GM12878 (cell line): ENCODE measurements around the gene SOX6. TPM values are rescaled to one million over a fixed set of nuclear protein-coding genes. Genes with fewer than 3 reads are reported as not detected.
A peak's percentile ranks its signal among the peaks of the same experiment; 100 is the strongest.

Source experiments
- ATAC-seq: fragments of 200-7000 bp; cut with Tn5 transposase; 3 replicates; pipeline ENCODE4 v1.9.1; 2020; ENCODE audit warnings: mild to moderate bottlenecking, moderate library complexity
- BruUV-seq: library from RNA; stranded (reverse); fragments of 400-500 nt; replicated peaks from 2 replicates; lab custom pipeline; 2021; lab: Mats Ljungman, UMichigan
- CTCF ChIA-PET: fragments of 300-600 bp; sonication (Branson Sonifier 250); formaldehyde crosslinking; extraction: SDS; loops from one replicate; lab custom pipeline; 2021; ENCODE audit warnings: inconsistent platforms; lab: Yijun Ruan, JAX
- POLR2A ChIA-PET: fragments of 350-600 bp; formaldehyde crosslinking; extraction: SDS; loops from one replicate; lab custom pipeline; 2021; ENCODE audit warnings: inconsistent platforms; lab: Charles Lee
- RAD21 ChIA-PET: fragments of 300-600 bp; sonication (Branson Sonifier 250); formaldehyde crosslinking; loops from one replicate; lab custom pipeline; 2023; ENCODE audit warnings: antibody characterized with exemption; ENCODE audit not compliant: unreplicated experiment; lab: Charles Lee
- SMC1A ChIA-PET: fragments of 300-600 bp; sonication (Branson Sonifier 250); formaldehyde crosslinking; loops from one replicate; lab custom pipeline; 2023; ENCODE audit not compliant: unreplicated experiment, uncharacterized antibody; lab: Charles Lee
- DNase-seq: peaks from one replicate; pipeline ENCODE4 v3.0.0-alpha.2; 2011; ENCODE audit warnings: low read depth, low spot score
- FAIRE-seq: peaks from 3 replicates; lab custom pipeline; 2011; peaks lifted over from hg19 to GRCh38; lab: Jason Lieb, UNC
- H2AFZ ChIP-seq: 2 replicates; pipeline ENCODE4 v1.6.0; 2011; ENCODE audit warnings: low read depth, low read length, control low read depth; ENCODE audit not compliant: control insufficient read depth
- H3K27ac ChIP-seq: 2 replicates; pipeline ENCODE4 v1.5.1; 2011; ENCODE audit warnings: control low read depth; ENCODE audit not compliant: control insufficient read depth, insufficient read depth
- H3K27me3 ChIP-seq, 2 experiments: replicated peaks in 1 of 2; 2 replicates each; pipeline versions ENCODE4 v1.6.0 to v1.6.1; 2011; ENCODE audit warnings: low read length in 1 of 2; ENCODE audit not compliant: control insufficient read depth in 2 of 2, insufficient read depth in 2 of 2
- H3K36me3 ChIP-seq, 2 experiments: 2 replicates each; pipeline ENCODE4 v1.5.1; 2011; ENCODE audit warnings: low read length in 1 of 2; ENCODE audit not compliant: control insufficient read depth in 2 of 2, insufficient read depth in 2 of 2
- H3K4me1 ChIP-seq: 2 replicates; pipeline ENCODE4 v1.6.1; 2011; ENCODE audit warnings: mild to moderate bottlenecking, low read length, moderate library complexity, mixed read lengths; ENCODE audit not compliant: control insufficient read depth, insufficient read depth
- H3K4me2 ChIP-seq: 2 replicates; pipeline ENCODE4 v1.6.0; 2011; ENCODE audit warnings: control low read depth; ENCODE audit not compliant: control insufficient read depth, insufficient read depth
- H3K4me3 ChIP-seq: fragments of 200-600 bp; sonication (generic); 2 replicates; pipeline ENCODE4 v1.5.1; 2016
- H3K79me2 ChIP-seq: 2 replicates; pipeline ENCODE4 v1.6.0; 2011; ENCODE audit warnings: low read length; ENCODE audit not compliant: control insufficient read depth, insufficient read depth
- H3K9ac ChIP-seq: 2 replicates; pipeline ENCODE4 v1.8.0; 2011; ENCODE audit warnings: low read length, control low read depth, mixed read lengths; ENCODE audit not compliant: control insufficient read depth, insufficient read depth
- H3K9me3 ChIP-seq: replicated peaks from 3 replicates; pipeline ENCODE4 v1.5.1; 2011; ENCODE audit warnings: mild to moderate bottlenecking, low read length; ENCODE audit not compliant: control insufficient read depth, insufficient read depth
- H4K20me1 ChIP-seq: 2 replicates; pipeline ENCODE4 v1.6.0; 2011; ENCODE audit not compliant: control insufficient read depth, insufficient read depth
- BCL3 ChIP-seq: IDR thresholded peaks from 2 replicates; pipeline ENCODE4 v1.6.1; 2011; ENCODE audit warnings: borderline replicate concordance, low read depth, mild to moderate bottlenecking, moderate library complexity, low read length; ENCODE audit not compliant: insufficient read depth, poor library complexity, severe bottlenecking
- CEBPZ ChIP-seq: fragments of 150-350 bp; IDR thresholded peaks from 2 replicates; pipeline ENCODE4 v1.6.1; 2016; ENCODE audit warnings: low read depth, low read length
- EED ChIP-seq: sonication (generic); IDR thresholded peaks from 2 replicates; pipeline ENCODE4 v1.6.1; 2016; ENCODE audit warnings: antibody characterized with exemption, low read depth
- NFIC ChIP-seq: IDR thresholded peaks from 2 replicates; pipeline ENCODE4 v1.6.1; 2012; ENCODE audit warnings: low read depth, mild to moderate bottlenecking, inconsistent platforms, low read length, moderate library complexity
- YY1 ChIP-seq: IDR thresholded peaks from 2 replicates; pipeline ENCODE4 v1.6.1; 2011; ENCODE audit warnings: low read depth, mild to moderate bottlenecking, low read length
- WGBS: methylation state at CpG from one replicate; pipeline ENCODE4 v1.1.6; 2016; ENCODE audit warnings: low lambda C conversion rate; ENCODE audit not compliant: insufficient replicate concordance, insufficient coverage; ENCODE audit errors: missing lambda C conversion rate; 5-methylcytosine and 5-hydroxymethylcytosine counted together
- in situ Hi-C: fragments of 300-500 bp; cut with MboI; formaldehyde crosslinking; loops from 9 replicates; pipeline ENCODE4 v1.14.3; 2018; ENCODE audit warnings: mixed read lengths
- intact Hi-C: fragments of 100-400 bp; cut with micrococcal nuclease; formaldehyde crosslinking; loops from one replicate; pipeline ENCODE4 v1.14.2; 2022; ENCODE audit not compliant: unreplicated experiment
- polyA plus RNA-seq, 11 experiments: library from polyadenylated mRNA; depleted of rRNA in 4 of 11; unstranded in 6 of 11; stranded (reverse) in 5 of 11; fragments of >200 nt; fragmentation: Nextera tagmentation in 4 of 11; fragmentation: Illumina TruSeq in 1 of 11; extraction: Ambion mirVana in 4 of 11; extraction: Trizol in 1 of 11; gene quantifications; 1 replicate in 1 of 11; 2 replicates in 10 of 11; pipeline versions ENCODE4 v1.2.1 to v1.2.3, GENCODE V29; 2011 to 2016; ENCODE audit warnings: inconsistent platforms in 2 of 11, missing spikeins in 2 of 11, low read depth in 1 of 11
- total RNA-seq, 4 experiments: library from RNA; depleted of rRNA in 3 of 4; stranded (reverse); fragments of >200 nt in 3 of 4; fragmentation: Illumina TruSeq in 1 of 4; extraction: Trizol in 1 of 4; gene quantifications; 2 replicates each; pipeline versions ENCODE4 v1.2.1 to v1.2.3, GENCODE V29; 2013 to 2021

The SOX6 gene
- total and polyA plus RNA-seq, 10 of the 15 experiments (the other 5 are each of a cell fraction or from before 2014, with no cell fraction given), result 0.03 to 0.71 (median 0.29) TPM; not detected in 4

- TF ChIP-seq CEBPZ (no peak), EED (no peak), BCL3 (no peak), YY1 (no peak)
Measured at GRCh38 chr11:16081382-16082094, 274.8 kb downstream of the SOX6 start (continued).

GRCh38 chr11:16080688-16081381, 275.5 kb downstream of the SOX6 start:
- Histone ChIP-seq H2AFZ (no peak overlapping the region), H3K27ac (no peak overlapping the region), H3K36me3 (no peaks in the 10 kb centered on the region), H3K79me2 (no peaks in the 10 kb centered on the region), H3K4me3 (no peak overlapping the region), H3K9ac (no peak overlapping the region), H3K27me3 (no peaks in the 10 kb centered on the region), H3K4me2 (no peak overlapping the region), H3K9me3 (no peaks in the 10 kb centered on the region), H3K4me1 (no peaks in the 10 kb centered on the region), H4K20me1 (no peaks in the 10 kb centered on the region)
- ATAC-seq (peak; percentile 45; the same call in 2 of the 3 replicates), DNase-seq (no peak), FAIRE-seq (no peak)
- ChIA-PET SMC1A (interaction anchor here (1.3 kb wide), 1 partner anchor 19 kb away, joined by 5 read pairs; no protein-coding TSS in a partner anchor), CTCF (interaction anchor here (0.7 kb wide), 1 partner anchor 1910 kb away, joined by 3 read pairs; no protein-coding TSS in a partner anchor), POLR2A (no interaction called here), RAD21 (no interaction called here)
- intact Hi-C loops, result no loop called here
- 11% methylated on average over 4 of the region's 4 CpGs for WGBS
- no peak for TF ChIP-seq NFIC
- in situ Hi-C loops, result no loop called here
- no TSS peak for BruUV-seq
